H1 (cell line): ENCODE results near the gene FCRL5. TPM values are rescaled to one million over a fixed set of nuclear protein-coding genes. Genes with fewer than 3 reads are reported as not detected.

Source experiments
- CTCF ChIA-PET: fragments of 300-600 bp; sonication (Branson Sonifier 250); formaldehyde crosslinking; loops from one replicate; lab custom pipeline; 2021; ENCODE audit not compliant: partially characterized antibody; lab: Charles Lee
- POLR2A ChIA-PET: fragments of 300-600 bp; sonication (Branson Sonifier 250); formaldehyde crosslinking; loops from one replicate; lab custom pipeline; 2021; ENCODE audit warnings: inconsistent platforms; ENCODE audit not compliant: partially characterized antibody; lab: Charles Lee
- DNase-seq, 2 experiments: peaks; one replicate each; pipeline versions ENCODE4 v3.0.0 to v3.0.0-alpha.2; 2010 to 2022; ENCODE audit warnings: low spot score in 2 of 2, low read depth in 1 of 2, mixed read lengths in 1 of 2
- FAIRE-seq: peaks from 2 replicates; lab custom pipeline; 2011; peaks lifted over from hg19 to GRCh38; lab: Jason Lieb, UNC
- H2AFZ ChIP-seq: 2 replicates; pipeline ENCODE4 v1.8.1; 2012; ENCODE audit warnings: low read length, inconsistent platforms
- H2AK5ac ChIP-seq: 2 replicates; pipeline ENCODE4 v1.6.1; 2013; ENCODE audit warnings: low read depth, low read length
- H2BK120ac ChIP-seq: replicated peaks from 2 replicates; pipeline ENCODE3; 2013; ENCODE audit warnings: low read depth, low read length, inconsistent platforms
- H2BK12ac ChIP-seq: 2 replicates; pipeline ENCODE4 v1.6.1; 2013; ENCODE audit warnings: low read depth, low read length
- H2BK15ac ChIP-seq: 2 replicates; pipeline ENCODE4 v1.6.1; 2013; ENCODE audit warnings: low read length
- H2BK20ac ChIP-seq: 2 replicates; pipeline ENCODE4 v1.6.1; 2013; ENCODE audit warnings: low read length
- H2BK5ac ChIP-seq: 2 replicates; pipeline ENCODE4 v1.6.1; 2013; ENCODE audit warnings: low read depth, low read length
- H3K14ac ChIP-seq: 2 replicates; pipeline ENCODE4 v1.6.1; 2013; ENCODE audit warnings: inconsistent platforms; ENCODE audit not compliant: insufficient read length
- H3K18ac ChIP-seq: 2 replicates; pipeline ENCODE4 v1.6.1; 2013; ENCODE audit warnings: low read length; ENCODE audit errors: extremely low read depth
- H3K23ac ChIP-seq: 2 replicates; pipeline ENCODE4 v1.6.1; 2013; ENCODE audit warnings: inconsistent platforms; ENCODE audit not compliant: insufficient read length
- H3K23me2 ChIP-seq: 2 replicates; pipeline ENCODE4 v1.6.1; 2013; ENCODE audit warnings: low read depth, low read length
- H3K27ac ChIP-seq: 2 replicates; pipeline ENCODE4 v1.6.1; 2011; ENCODE audit warnings: low read depth, low read length, inconsistent platforms
- H3K27me3 ChIP-seq, 4 experiments: replicated peaks in 1 of 4; 1 replicate in 1 of 4; 2 replicates in 3 of 4; pipeline versions ENCODE4 v1.6.1 to v1.8.1; 2011 to 2013; ENCODE audit warnings: low read length in 3 of 4, mild to moderate bottlenecking in 3 of 4, inconsistent platforms in 2 of 4, mixed read lengths in 2 of 4, moderate library complexity in 1 of 4; ENCODE audit not compliant: control insufficient read depth in 3 of 4, insufficient read depth in 3 of 4; ENCODE audit errors: extremely low read depth in 1 of 4
- H3K36me3 ChIP-seq, 4 experiments: 2 replicates each; pipeline versions ENCODE4 v1.6.1 to v1.8.1; 2011 to 2013; ENCODE audit warnings: mild to moderate bottlenecking in 4 of 4, low read length in 3 of 4, moderate library complexity in 2 of 4, control low read depth in 1 of 4, inconsistent platforms in 1 of 4; ENCODE audit not compliant: insufficient read depth in 4 of 4, control insufficient read depth in 2 of 4
- H3K4ac ChIP-seq: replicated peaks from 2 replicates; pipeline ENCODE3; 2013; ENCODE audit warnings: low read length, low read depth, mixed read lengths, inconsistent platforms; ENCODE audit not compliant: insufficient read length
- H3K4me1 ChIP-seq, 4 experiments: replicated peaks in 1 of 4; 1 replicate in 1 of 4; 2 replicates in 3 of 4; pipeline versions ENCODE4 v1.6.1 to v1.8.1; 2011 to 2013; ENCODE audit warnings: low read length in 3 of 4, inconsistent platforms in 2 of 4, mixed read lengths in 1 of 4; ENCODE audit not compliant: insufficient read depth in 4 of 4, control insufficient read depth in 3 of 4
- H3K4me2 ChIP-seq, 2 experiments: 2 replicates each; pipeline versions ENCODE4 v1.6.1 to v1.8.1; 2011 to 2013; ENCODE audit warnings: low read depth in 2 of 2, low read length in 2 of 2, control low read depth in 1 of 2, inconsistent platforms in 1 of 2, mild to moderate bottlenecking in 1 of 2; ENCODE audit not compliant: insufficient read depth in 1 of 2
- H3K4me3 ChIP-seq, 4 experiments: fragments of 200-600, 300-600 bp in 1 of 4; sonication (generic), shearing (Covaris generic), sonication (Bioruptor Twin) in 1 of 4; 2 replicates each; pipeline versions ENCODE4 v1.5.1 to v1.8.1; 2011 to 2016; ENCODE audit warnings: low read length in 4 of 4, low read depth in 3 of 4, control low read depth in 2 of 4, inconsistent platforms in 2 of 4, mild to moderate bottlenecking in 2 of 4, mixed read lengths in 1 of 4, moderate library complexity in 1 of 4; ENCODE audit not compliant: insufficient read depth in 2 of 4; ENCODE audit errors: extremely low read depth in 1 of 4
- H3K56ac ChIP-seq: replicated peaks from 2 replicates; pipeline ENCODE3; 2013; ENCODE audit warnings: low read depth, mild to moderate bottlenecking, mixed read lengths, low read length, inconsistent platforms; ENCODE audit not compliant: insufficient read length
- H3K79me1 ChIP-seq: 2 replicates; pipeline ENCODE4 v1.6.1; 2013; ENCODE audit warnings: low read depth, low read length, control low read depth
- H3K79me2 ChIP-seq, 2 experiments: 2 replicates each; pipeline versions ENCODE4 v1.6.1 to v1.8.1; 2012 to 2013; ENCODE audit warnings: low read length in 2 of 2, mild to moderate bottlenecking in 2 of 2, inconsistent platforms in 1 of 2; ENCODE audit not compliant: insufficient read depth in 2 of 2, control insufficient read depth in 1 of 2
- H3K9ac ChIP-seq, 4 experiments: replicated peaks in 1 of 4; 1 replicate in 1 of 4; 2 replicates in 3 of 4; pipeline versions ENCODE4 v1.6.1 to v1.8.1; 2011 to 2013; ENCODE audit warnings: low read depth in 3 of 4, low read length in 3 of 4, control low read depth in 2 of 4, mild to moderate bottlenecking in 2 of 4, moderate library complexity in 2 of 4, inconsistent platforms in 1 of 4; ENCODE audit errors: extremely low read depth in 1 of 4
- H3K9me3 ChIP-seq, 2 experiments: 2 replicates each; pipeline versions ENCODE4 v1.6.1 to v1.8.1; 2012 to 2013; ENCODE audit warnings: mild to moderate bottlenecking in 2 of 2, moderate library complexity in 2 of 2, control low read depth in 1 of 2, inconsistent platforms in 1 of 2, low read depth in 1 of 2, low read length in 1 of 2, mixed read lengths in 1 of 2; ENCODE audit not compliant: insufficient read depth in 2 of 2
- H4K20me1 ChIP-seq, 2 experiments: replicated peaks in 1 of 2; 2 replicates each; pipeline versions ENCODE3 to v1.8.1; 2011 to 2013; ENCODE audit warnings: inconsistent platforms in 2 of 2, low read length in 2 of 2, mild to moderate bottlenecking in 1 of 2; ENCODE audit not compliant: insufficient read depth in 2 of 2, control insufficient read depth in 1 of 2
- H4K5ac ChIP-seq: 2 replicates; pipeline ENCODE4 v1.6.1; 2013; ENCODE audit warnings: low read length, low read depth, mixed read lengths, inconsistent platforms; ENCODE audit not compliant: insufficient read length
- H4K8ac ChIP-seq: 2 replicates; pipeline ENCODE4 v1.8.0; 2013; ENCODE audit warnings: mild to moderate bottlenecking, moderate library complexity, low read length, inconsistent platforms; ENCODE audit not compliant: insufficient read depth; ENCODE audit errors: extremely low read depth
- H4K91ac ChIP-seq: replicated peaks from 2 replicates; pipeline ENCODE3; 2013; ENCODE audit warnings: low read length, mixed read lengths, inconsistent platforms; ENCODE audit not compliant: insufficient read length
- CHD1 ChIP-seq: IDR thresholded peaks from 2 replicates; pipeline ENCODE4 v1.6.1; 2012; ENCODE audit warnings: low read depth, low read length, improper control_type of control experiment
- WGBS, 2 experiments: shearing (Covaris generic) in 1 of 2; methylation state at CpG; one replicate each; pipeline versions ENCODE4 v1.1.6 to v1.1.7; 2013 to 2015; ENCODE audit warnings: low lambda C conversion rate in 2 of 2, mixed read lengths in 2 of 2, inconsistent platforms in 1 of 2, low coverage in 1 of 2, missing lambda C conversion rate in 1 of 2; ENCODE audit not compliant: insufficient replicate concordance in 2 of 2, insufficient coverage in 1 of 2, insufficient read length in 1 of 2; ENCODE audit errors: extremely low coverage in 1 of 2, missing lambda C conversion rate in 1 of 2; 5-methylcytosine and 5-hydroxymethylcytosine counted together
- polyA plus RNA-seq, 7 experiments: library from polyadenylated mRNA; depleted of rRNA in 3 of 7; stranded (reverse) in 5 of 7; unstranded in 2 of 7; fragments of >200 nt in 5 of 7; fragments of 200-250 nt in 2 of 7; gene quantifications; 1 replicate in 5 of 7; 2 replicates in 1 of 7; 4 replicates in 1 of 7; pipeline versions ENCODE4 v1.2.1 to v1.2.3, GENCODE V29; 2011 to 2013; ENCODE audit warnings: missing spikeins in 2 of 7, mixed read lengths in 2 of 7
- total RNA-seq: library from RNA; stranded (reverse); fragmentation: NEBNext Ultra II Directional; extraction: Animal tissue kit (Norgen Biotek cat#: 25700); gene quantifications from 2 replicates; pipeline ENCODE4 v1.2.1, GENCODE V29; 2021

The FCRL5 gene
- total and polyA plus RNA-seq, 2 of the 8 experiments (the other 6 are each of a cell fraction or from before 2014, with no cell fraction given): 1.0 to 2.6 TPM

GRCh38 chr1:157540160-157540748 lies 12.1 kb downstream of the FCRL5 start:
- no peaks in the 10 kb centered on the region for H3K23me2 ChIP-seq
- H3K23ac ChIP-seq: no peak overlapping the region
- H2BK15ac ChIP-seq: no peak overlapping the region
- 18% methylated on average over 2 of the region's 2 CpGs; no CpG with 5 or more reads in 1 of the 2 experiments for WGBS, 2 experiments
- ChIA-PET CTCF (interaction anchor here (0.6 to 1.2 kb wide), 4 partner anchors 12 to 629 kb away, joined by 3 read pairs; partner anchors contain the start of gene FCRL5), POLR2A (no interaction called here)
- no peaks in the 10 kb centered on the region for H3K79me1 ChIP-seq
- H3K4me3 ChIP-seq: peak overlapping the region in 1 of 4 experiments; percentile 34; a peak in 1 of 8 replicates
- DNase-seq (peak in 1 of 2 experiments; percentile 33), FAIRE-seq (peak; percentile 57)
- H4K20me1 ChIP-seq: no peaks in the 10 kb centered on the region
- no peak overlapping the region for H3K56ac ChIP-seq
- H2BK20ac ChIP-seq: 0 out of 2 replicates have a peak overlapping the region, but pooled peaks have one; percentile 2
- H4K8ac ChIP-seq: no peak overlapping the region
- 0 out of 2 replicates have a peak overlapping the region, but pooled peaks have one; percentile 19 for H2AK5ac ChIP-seq
- H3K18ac ChIP-seq: peak overlapping the region; percentile 34; the same call in 1 of the 2 replicates
- H3K4ac ChIP-seq: peak overlapping the region; percentile 92
- no peak for TF ChIP-seq CHD1
- H3K27ac ChIP-seq: peak overlapping the region; percentile 62; the same call in 1 of the 2 replicates
- H4K5ac ChIP-seq: peak overlapping the region; percentile 46
- peak overlapping the region; percentile 52 to 55 for H3K4me2 ChIP-seq
- H3K79me2 ChIP-seq: no peaks in the 10 kb centered on the region
- peak overlapping the region; percentile 86 for H2BK12ac ChIP-seq
- H3K9ac ChIP-seq: no peak overlapping the region
- H3K36me3 ChIP-seq: no peaks in the 10 kb centered on the region; a peak in 1 of 8 replicates
- H3K27me3 ChIP-seq: no peaks in the 10 kb centered on the region
- H3K4me1 ChIP-seq: peaks cover 0 to 14% (median 4%) of the 10 kb centered on the region in 4 experiments; a peak in 5 of 7 replicates
- H3K9me3 ChIP-seq: peaks cover 12 to 14% of the 10 kb centered on the region in 2 experiments
- peak overlapping the region; percentile 25 for H2BK120ac ChIP-seq
- peak overlapping the region; percentile 49 for H4K91ac ChIP-seq
- H2BK5ac ChIP-seq: peak overlapping the region; percentile 57; the same call in 1 of the 2 replicates
- H3K14ac ChIP-seq: no peak overlapping the region
- no peak overlapping the region for H2AFZ ChIP-seq
